ENCODE measurements around the gene FOXJ1. TPM values are rescaled to one million over a fixed set of nuclear protein-coding genes. Genes with fewer than 3 reads are reported as not detected.
A peak's percentile ranks its signal among the peaks of the same experiment; 100 is the strongest.

Gene FOXJ1
- total and polyA plus RNA-seq, 4 experiments from 2014 or later: 0.19 to 0.20 TPM; not detected in 2

- H3K27ac Mint-ChIP-seq: no peak overlapping the region
- intact Hi-C loops (cut with micrococcal nuclease): no loop called here
- H3K4me3 ChIP-seq (ENCODE audit: low read length in 2 of 2): no peak overlapping the region
- no peaks in the 10 kb centered on the region for H3K36me3 ChIP-seq (ENCODE audit: insufficient read depth, low read length)
- no peak overlapping the region for H3K4me3 Mint-ChIP-seq
- H3K27me3 Mint-ChIP-seq: no peaks in the 10 kb centered on the region
- H3K27me3 ChIP-seq (ENCODE audit: insufficient read depth, low read length): no peaks in the 10 kb centered on the region
- no peak for DNase-seq
- ChIA-PET CTCF (ENCODE audit: partially characterized antibody) (interaction anchor here (2.7 to 3.9 kb wide), 2 partner anchors 10 to 108 kb away, joined by 10 to 17 read pairs; no protein-coding TSS in a partner anchor), POLR2A (ENCODE audit: partially characterized antibody) (interaction anchor here (0.8 to 1.2 kb wide), 4 partner anchors 10 to 18 kb away, joined by 3 to 4 read pairs (median 3); no protein-coding TSS in a partner anchor)
- H3K4me1 ChIP-seq (ENCODE audit: insufficient read depth, low read length): no peaks in the 10 kb centered on the region
- H3K36me3 Mint-ChIP-seq: peaks cover 5 to 28% of the 10 kb centered on the region in 2 donors
- H3K27ac ChIP-seq (ENCODE audit: low read depth, low read length): no peak overlapping the region
- H3K9me3 ChIP-seq (ENCODE audit: control insufficient read depth in 1 of 2, low read length in 2 of 2): no peaks in the 10 kb centered on the region
- no peaks in the 10 kb centered on the region for H3K9me3 Mint-ChIP-seq
- H3K4me1 Mint-ChIP-seq: peaks cover 3 to 9% (median 4%) of the 10 kb centered on the region in 4 donors
Observed at GRCh38 chr17:76171706-76172105, 30.7 kb upstream of the FOXJ1 start.

- no peaks in the 10 kb centered on the region for H3K4me1 ChIP-seq (ENCODE audit: insufficient read depth, low read length)
- H3K9me3 ChIP-seq (ENCODE audit: control insufficient read depth in 1 of 2, low read length in 2 of 2): no peaks in the 10 kb centered on the region
- no peaks in the 10 kb centered on the region for H3K9me3 Mint-ChIP-seq
- intact Hi-C loops (cut with micrococcal nuclease): no loop called here
- DNase-seq: no peak
- peak overlapping the region in 1 of 7 donors; percentile 74 for H3K27ac Mint-ChIP-seq
- H3K27ac ChIP-seq (ENCODE audit: low read depth, low read length): no peak overlapping the region
- H3K27me3 Mint-ChIP-seq: no peaks in the 10 kb centered on the region
- ChIA-PET CTCF (ENCODE audit: partially characterized antibody) (interaction anchor here (2.7 to 3.9 kb wide), 3 partner anchors 9 to 110 kb away, joined by 10 to 17 read pairs (median 16); no protein-coding TSS in a partner anchor), POLR2A (ENCODE audit: partially characterized antibody) (interaction anchor here (0.7 to 1.8 kb wide), 6 partner anchors 9 to 88 kb away, joined by 3 to 11 read pairs (median 4); no protein-coding TSS in a partner anchor)
- no peak overlapping the region for H3K4me3 Mint-ChIP-seq
- no peaks in the 10 kb centered on the region for H3K27me3 ChIP-seq (ENCODE audit: insufficient read depth, low read length)
- H3K4me3 ChIP-seq (ENCODE audit: low read length in 2 of 2): no peak overlapping the region
- H3K36me3 Mint-ChIP-seq: peaks cover 6 to 25% of the 10 kb centered on the region in 2 donors
- H3K4me1 Mint-ChIP-seq: peaks cover 0 to 1% (median 0%) of the 10 kb centered on the region in 4 donors
- H3K36me3 ChIP-seq (ENCODE audit: insufficient read depth, low read length): no peaks in the 10 kb centered on the region
Observed at GRCh38 chr17:76170114-76170513, 29.1 kb upstream of the FOXJ1 start.

GRCh38 chr17:76166906-76167305 lies 25.9 kb upstream of the FOXJ1 start:
- no peak for DNase-seq

GRCh38 chr17:76166168-76166567 lies 25.1 kb upstream of the FOXJ1 start:
- H3K4me1 ChIP-seq (ENCODE audit: insufficient read depth, low read length): no peaks in the 10 kb centered on the region
- ChIA-PET POLR2A (ENCODE audit: partially characterized antibody) (interaction anchor here (0.7 to 1.7 kb wide), 5 partner anchors 8 to 33 kb away, joined by 3 to 6 read pairs (median 4); no protein-coding TSS in a partner anchor), CTCF (ENCODE audit: partially characterized antibody) (interaction anchor here (0.7 to 1.6 kb wide), 3 partner anchors 9 to 114 kb away, joined by 3 to 5 read pairs (median 3); no protein-coding TSS in a partner anchor)
- H3K27ac ChIP-seq (ENCODE audit: low read depth, low read length): no peak overlapping the region
- Mint-ChIP-seq H3K36me3 (peaks cover 30 to 42% of the 10 kb centered on the region in 2 donors), H3K4me1 (peaks cover 0 to 3% (median 0%) of the 10 kb centered on the region in 4 donors), H3K9me3 (no peaks in the 10 kb centered on the region), H3K4me3 (no peak overlapping the region), H3K27ac (no peak overlapping the region), H3K27me3 (no peaks in the 10 kb centered on the region)
- H3K9me3 ChIP-seq (ENCODE audit: control insufficient read depth in 1 of 2, low read length in 2 of 2): no peaks in the 10 kb centered on the region
- no peaks in the 10 kb centered on the region for H3K27me3 ChIP-seq (ENCODE audit: insufficient read depth, low read length)
- no peaks in the 10 kb centered on the region for H3K36me3 ChIP-seq (ENCODE audit: insufficient read depth, low read length)
- intact Hi-C loops (cut with micrococcal nuclease): no loop called here
- DNase-seq: no peak
- no peak overlapping the region for H3K4me3 ChIP-seq (ENCODE audit: low read length in 2 of 2)

More at GRCh38 chr17:76166906-76167305, 25.9 kb upstream of the FOXJ1 start:
- Mint-ChIP-seq H3K4me1 (peaks cover 0 to 3% (median 0%) of the 10 kb centered on the region in 4 donors), H3K36me3 (peaks cover 25 to 39% of the 10 kb centered on the region in 2 donors), H3K27ac (peak overlapping the region in 1 of 7 donors; percentile 27), H3K4me3 (no peak overlapping the region), H3K27me3 (no peaks in the 10 kb centered on the region), H3K9me3 (no peaks in the 10 kb centered on the region)
- POLR2A ChIA-PET (ENCODE audit: partially characterized antibody): interaction anchor here (1.2 to 1.7 kb wide), 5 partner anchors 9 to 32 kb away, joined by 3 to 6 read pairs (median 4); no protein-coding TSS in a partner anchor
- H3K4me3 ChIP-seq (ENCODE audit: low read length in 2 of 2): no peak overlapping the region
- CTCF ChIA-PET (ENCODE audit: partially characterized antibody): interaction anchor here (1.0 to 1.6 kb wide), 4 partner anchors 9 to 113 kb away, joined by 3 to 5 read pairs (median 3); no protein-coding TSS in a partner anchor
- intact Hi-C loops (cut with micrococcal nuclease): no loop called here
- H3K27ac ChIP-seq (ENCODE audit: low read depth, low read length): no peak overlapping the region
- H3K9me3 ChIP-seq (ENCODE audit: control insufficient read depth in 1 of 2, low read length in 2 of 2): no peaks in the 10 kb centered on the region
- H3K27me3 ChIP-seq (ENCODE audit: insufficient read depth, low read length): no peaks in the 10 kb centered on the region
- H3K4me1 ChIP-seq (ENCODE audit: insufficient read depth, low read length): no peaks in the 10 kb centered on the region
- no peaks in the 10 kb centered on the region for H3K36me3 ChIP-seq (ENCODE audit: insufficient read depth, low read length)

GRCh38 chr17:76164331-76164730 lies 23.3 kb upstream of the FOXJ1 start:
- no peaks in the 10 kb centered on the region for H3K4me1 ChIP-seq (ENCODE audit: insufficient read depth, low read length)
- H3K9me3 ChIP-seq (ENCODE audit: control insufficient read depth in 1 of 2, low read length in 2 of 2): no peaks in the 10 kb centered on the region
- no peak overlapping the region for H3K27ac ChIP-seq (ENCODE audit: low read depth, low read length)
- Mint-ChIP-seq H3K36me3 (peaks cover 39 to 50% of the 10 kb centered on the region in 2 donors), H3K4me3 (no peak overlapping the region), H3K9me3 (no peaks in the 10 kb centered on the region), H3K27me3 (no peaks in the 10 kb centered on the region), H3K4me1 (peaks cover 0 to 3% (median 0%) of the 10 kb centered on the region in 4 donors), H3K27ac (peak overlapping the region in 2 of 7 donors; percentile 11 to 12)
- DNase-seq: no peak
- H3K36me3 ChIP-seq (ENCODE audit: insufficient read depth, low read length): peaks cover under 1% of the 10 kb centered on the region
- intact Hi-C loops (cut with micrococcal nuclease): no loop called here
- ChIA-PET POLR2A (ENCODE audit: partially characterized antibody) (interaction anchor here (0.6 to 0.9 kb wide), 2 partner anchors 15 to 45 kb away, joined by 3 read pairs; no protein-coding TSS in a partner anchor), CTCF (ENCODE audit: partially characterized antibody) (no interaction called here)
- no peak overlapping the region for H3K4me3 ChIP-seq (ENCODE audit: low read length in 2 of 2)
- no peaks in the 10 kb centered on the region for H3K27me3 ChIP-seq (ENCODE audit: insufficient read depth, low read length)

DNA sequence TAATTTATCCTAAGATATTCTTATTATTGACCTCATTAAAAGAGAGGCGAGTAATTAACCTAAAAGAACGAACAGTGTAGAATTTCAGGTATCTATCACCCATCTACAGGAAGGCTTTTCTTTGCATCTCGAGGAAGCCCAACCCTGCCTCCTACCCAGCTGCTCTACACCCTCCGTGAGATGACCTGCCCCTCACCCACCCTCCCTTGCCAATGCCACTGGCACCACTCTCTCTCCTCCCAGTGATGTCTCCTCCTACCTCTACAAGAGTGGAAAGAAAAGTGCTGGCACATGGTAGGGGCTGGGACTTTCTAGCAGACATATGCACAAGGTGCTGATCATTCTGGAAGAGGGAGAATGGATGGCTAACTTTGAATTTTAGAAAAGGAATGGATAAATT lies 22.9 kb upstream of the FOXJ1 start:
- no peak overlapping the region for H3K4me3 ChIP-seq (ENCODE audit: low read length in 2 of 2)
- H3K36me3 Mint-ChIP-seq: peaks cover 43 to 51% of the 10 kb centered on the region in 2 donors
- H3K27ac ChIP-seq (ENCODE audit: low read depth, low read length): no peak overlapping the region
- no peaks in the 10 kb centered on the region for H3K9me3 Mint-ChIP-seq
- intact Hi-C loops (cut with micrococcal nuclease): no loop called here
- peaks cover 0 to 3% (median 0%) of the 10 kb centered on the region in 4 donors for H3K4me1 Mint-ChIP-seq
- peaks cover 3% of the 10 kb centered on the region for H3K36me3 ChIP-seq (ENCODE audit: insufficient read depth, low read length)
- no peak overlapping the region for H3K4me3 Mint-ChIP-seq
- no peaks in the 10 kb centered on the region for H3K27me3 Mint-ChIP-seq
- no peaks in the 10 kb centered on the region for H3K9me3 ChIP-seq (ENCODE audit: control insufficient read depth in 1 of 2, low read length in 2 of 2)
- H3K27me3 ChIP-seq (ENCODE audit: insufficient read depth, low read length): no peaks in the 10 kb centered on the region
- CTCF ChIA-PET (ENCODE audit: partially characterized antibody): no interaction called here
- no peaks in the 10 kb centered on the region for H3K4me1 ChIP-seq (ENCODE audit: insufficient read depth, low read length)
- H3K27ac Mint-ChIP-seq: peak overlapping the region in 2 of 7 donors; percentile 29 to 36
- POLR2A ChIA-PET (ENCODE audit: partially characterized antibody): interaction anchor here (0.6 to 0.9 kb wide), 2 partner anchors 16 to 44 kb away, joined by 3 read pairs; no protein-coding TSS in a partner anchor
- DNase-seq: no peak

GRCh38 chr17:76161619-76162266 lies 20.7 kb upstream of the FOXJ1 start:
- Mint-ChIP-seq H3K4me3 (no peak overlapping the region), H3K9me3 (no peaks in the 10 kb centered on the region)

More at GRCh38 chr17:76161619-76162266, 20.7 kb upstream of the FOXJ1 start:
- CTCF ChIA-PET (ENCODE audit: partially characterized antibody): interaction anchor here (1.2 kb wide), 1 partner anchor 18 kb away, joined by 3 read pairs; no protein-coding TSS in a partner anchor
- H3K36me3 ChIP-seq (ENCODE audit: insufficient read depth, low read length): peaks cover 21% of the 10 kb centered on the region
- Mint-ChIP-seq H3K36me3 (peaks cover 55 to 60% of the 10 kb centered on the region in 2 donors), H3K4me1 (peaks cover 0 to 6% (median 0%) of the 10 kb centered on the region in 4 donors), H3K27ac (peak overlapping the region in 2 of 7 donors; percentile 17 to 36), H3K27me3 (no peaks in the 10 kb centered on the region)
- POLR2A ChIA-PET (ENCODE audit: partially characterized antibody): interaction anchor here (2.5 kb wide), 1 partner anchor 10 kb away, joined by 6 read pairs; no protein-coding TSS in a partner anchor
- H3K27ac ChIP-seq (ENCODE audit: low read depth, low read length): no peak overlapping the region
- no peak overlapping the region for H3K4me3 ChIP-seq (ENCODE audit: low read length in 2 of 2)
- H3K27me3 ChIP-seq (ENCODE audit: insufficient read depth, low read length): no peaks in the 10 kb centered on the region
- H3K9me3 ChIP-seq (ENCODE audit: control insufficient read depth in 1 of 2, low read length in 2 of 2): no peaks in the 10 kb centered on the region
- intact Hi-C loops (cut with micrococcal nuclease): no loop called here
- no peaks in the 10 kb centered on the region for H3K4me1 ChIP-seq (ENCODE audit: insufficient read depth, low read length)
- DNase-seq: no peak
